Measurements from ENCODE around the gene TLE3. TPM values are rescaled to one million over a fixed set of nuclear protein-coding genes. Genes with fewer than 3 reads are reported as not detected.

Gene TLE3
- polyA plus RNA-seq, 1 experiment, result 3.7 TPM

DNA sequence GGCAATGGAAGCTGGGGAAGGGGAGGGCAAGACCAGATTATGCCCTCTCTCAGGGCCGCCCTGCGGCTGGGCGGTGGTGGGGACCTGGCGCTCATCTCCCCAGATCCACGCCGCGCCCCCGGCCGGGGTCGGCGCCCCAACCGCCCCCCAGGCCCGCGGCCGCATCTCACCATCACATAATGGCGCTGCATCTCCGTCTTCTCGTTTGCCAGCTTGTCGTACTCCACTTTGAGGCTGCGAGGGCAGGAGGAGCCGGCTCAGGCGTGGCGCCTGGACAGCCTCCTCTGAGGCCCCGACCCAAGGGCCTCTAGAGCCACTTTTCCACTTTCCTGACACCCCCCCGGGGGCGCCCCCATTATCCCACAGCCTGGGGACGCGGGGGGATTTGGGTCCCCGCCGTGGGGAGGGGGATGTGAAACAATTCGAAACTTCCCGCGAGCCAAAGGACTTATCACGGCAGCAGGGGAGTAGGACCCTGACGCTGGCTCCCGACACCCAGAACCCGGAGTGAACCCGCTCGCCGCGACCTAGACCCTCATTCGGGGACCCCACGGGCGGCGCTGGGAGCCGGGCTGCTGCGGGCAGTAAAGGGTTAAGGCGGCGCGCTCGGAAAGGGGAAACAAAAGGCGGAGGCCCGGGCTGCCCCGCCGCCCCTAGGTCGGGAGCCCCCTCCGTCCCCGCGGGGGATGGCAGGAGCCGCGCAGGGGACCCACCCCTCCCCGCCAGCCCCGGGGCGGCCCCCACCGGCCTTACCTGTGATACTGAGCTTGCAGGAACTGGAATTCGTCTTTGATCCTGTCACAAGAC is 2.1 kb downstream of the TLE3 start:
- Histone ChIP-seq H3K36me3 (ENCODE audit: control insufficient read depth, insufficient read depth, low read length) (peaks cover 4% of the 10 kb centered on the region; the same call in 1 of the 2 replicates), H3K4me3 (ENCODE audit: low read depth, low read length) (peak overlapping the region; percentile 53), H3K27me3 (ENCODE audit: control insufficient read depth, insufficient read depth, low read length) (peaks cover 7% of the 10 kb centered on the region)
- POLR2A ChIA-PET, result interaction anchor here (0.6 kb wide), 1 partner anchor 10 kb away, joined by 6 read pairs; no protein-coding TSS in a partner anchor
- TF ChIP-seq, protein P1, sequence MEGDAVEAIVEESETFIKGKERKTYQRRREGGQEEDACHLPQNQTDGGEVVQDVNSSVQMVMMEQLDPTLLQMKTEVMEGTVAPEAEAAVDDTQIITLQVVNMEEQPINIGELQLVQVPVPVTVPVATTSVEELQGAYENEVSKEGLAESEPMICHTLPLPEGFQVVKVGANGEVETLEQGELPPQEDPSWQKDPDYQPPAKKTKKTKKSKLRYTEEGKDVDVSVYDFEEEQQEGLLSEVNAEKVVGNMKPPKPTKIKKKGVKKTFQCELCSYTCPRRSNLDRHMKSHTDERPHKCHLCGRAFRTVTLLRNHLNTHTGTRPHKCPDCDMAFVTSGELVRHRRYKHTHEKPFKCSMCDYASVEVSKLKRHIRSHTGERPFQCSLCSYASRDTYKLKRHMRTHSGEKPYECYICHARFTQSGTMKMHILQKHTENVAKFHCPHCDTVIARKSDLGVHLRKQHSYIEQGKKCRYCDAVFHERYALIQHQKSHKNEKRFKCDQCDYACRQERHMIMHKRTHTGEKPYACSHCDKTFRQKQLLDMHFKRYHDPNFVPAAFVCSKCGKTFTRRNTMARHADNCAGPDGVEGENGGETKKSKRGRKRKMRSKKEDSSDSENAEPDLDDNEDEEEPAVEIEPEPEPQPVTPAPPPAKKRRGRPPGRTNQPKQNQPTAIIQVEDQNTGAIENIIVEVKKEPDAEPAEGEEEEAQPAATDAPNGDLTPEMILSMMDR (IDR thresholded peaks at IDR 0.05; ENCODE audit: insufficient read depth, low read depth, low read length), result no peak
- no peak for DNase-seq (ENCODE audit: low read depth)
- CTCF ChIA-PET, result interaction anchor here (0.6 to 1.0 kb wide), 2 partner anchors 72 to 673 kb away, joined by 3 read pairs; no protein-coding TSS in a partner anchor

DNA sequence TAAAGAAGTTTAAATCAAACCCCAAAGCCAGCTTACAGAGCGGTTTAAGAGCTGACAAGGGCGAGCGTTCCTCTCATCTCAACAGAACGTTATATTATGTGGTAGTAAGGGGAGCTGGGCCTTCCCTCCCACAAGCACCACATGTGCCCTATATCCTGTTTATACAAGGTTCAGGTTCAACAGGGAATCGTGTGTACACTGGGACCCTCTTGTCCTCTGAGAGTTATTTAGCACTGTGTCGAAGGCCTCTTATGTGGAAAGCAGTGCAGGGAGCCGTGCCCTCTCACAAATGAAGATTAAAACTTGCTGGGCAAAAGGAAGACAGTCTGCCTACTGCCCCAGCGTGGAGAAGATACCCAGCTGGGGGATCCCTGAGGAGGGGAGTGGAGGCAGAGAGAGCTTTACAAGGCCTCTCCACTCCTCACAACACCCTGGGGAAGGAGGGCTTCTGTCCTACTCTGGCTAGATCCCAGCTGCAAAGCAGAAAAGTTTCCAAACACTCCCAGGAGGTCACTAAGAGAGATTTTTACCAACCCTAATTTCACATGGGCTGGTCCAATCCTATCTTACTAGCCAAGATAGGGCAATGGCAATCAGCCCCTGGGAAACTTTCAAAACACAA is 2.9 kb downstream of the TLE3 start:
- TF ChIP-seq, protein P1 (IDR thresholded peaks at IDR 0.05; ENCODE audit: insufficient read depth, low read depth, low read length), result no peak
- POLR2A ChIA-PET, result interaction anchor here (0.7 kb wide), 1 partner anchor 48 kb away, joined by 7 read pairs; no protein-coding TSS in a partner anchor
- no peak for DNase-seq (ENCODE audit: low read depth)

GRCh38 chr15:70093481-70094319 is 4.0 kb downstream of the TLE3 start:
- TF ChIP-seq, protein P1 (IDR thresholded peaks at IDR 0.05; ENCODE audit: insufficient read depth, low read depth, low read length), result no peak
- ChIA-PET CTCF (interaction anchor here (1.7 kb wide), 1 partner anchor 25 kb away, joined by 4 read pairs; no protein-coding TSS in a partner anchor), POLR2A (interaction anchor here (0.7 kb wide), 1 partner anchor 46 kb away, joined by 7 read pairs; no protein-coding TSS in a partner anchor)
- no peak for DNase-seq (ENCODE audit: low read depth)
- H3K36me3 ChIP-seq (ENCODE audit: control insufficient read depth, insufficient read depth, low read length), result peaks cover 4% of the 10 kb centered on the region; the same call in 1 of the 2 replicates
- no peak overlapping the region for H3K4me3 ChIP-seq (ENCODE audit: low read depth, low read length)
- 0 out of 2 replicates have a peak, but pooled peaks cover 2% of the 10 kb centered on the region for H3K27me3 ChIP-seq (ENCODE audit: control insufficient read depth, insufficient read depth, low read length)

More for the DNA sequence above, 2.9 kb downstream of the TLE3 start:
- CTCF ChIA-PET, result interaction anchor here (0.6 to 1.7 kb wide), 3 partner anchors 26 to 672 kb away, joined by 3 to 4 read pairs (median 3); no protein-coding TSS in a partner anchor
- Histone ChIP-seq H3K4me3 (ENCODE audit: low read depth, low read length) (peak overlapping the region; percentile 53), H3K36me3 (ENCODE audit: control insufficient read depth, insufficient read depth, low read length) (peaks cover 4% of the 10 kb centered on the region; the same call in 1 of the 2 replicates), H3K27me3 (ENCODE audit: control insufficient read depth, insufficient read depth, low read length) (0 out of 2 replicates have a peak, but pooled peaks cover 2% of the 10 kb centered on the region)

- Histone ChIP-seq H3K36me3 (ENCODE audit: control insufficient read depth, insufficient read depth, low read length) (peaks cover 4% of the 10 kb centered on the region; the same call in 1 of the 2 replicates), H3K4me3 (ENCODE audit: low read depth, low read length) (no peak overlapping the region), H3K27me3 (ENCODE audit: control insufficient read depth, insufficient read depth, low read length) (0 out of 2 replicates have a peak, but pooled peaks cover 2% of the 10 kb centered on the region)
- POLR2A ChIA-PET, result no interaction called here
- CTCF ChIA-PET, result no interaction called here
- TF ChIP-seq, protein P1 (IDR thresholded peaks at IDR 0.05; ENCODE audit: insufficient read depth, low read depth, low read length), result no peak
- no peak for DNase-seq (ENCODE audit: low read depth)
These were observed 4.6 kb downstream of the TLE3 start for GRCh38 chr15:70093070-70093469.

Data from BJ (cell line).